CD14-positive monocyte (primary cell): ENCODE data around the gene MAP3K9. TPM values are rescaled to one million over a fixed set of nuclear protein-coding genes. Genes with fewer than 3 reads are reported as not detected.
"Not testable (repeated sequence)": the region's sequence is repeated elsewhere in the genome, so short reads cannot be mapped to it uniquely, and the experiment has no call there.

Experiments
- DNase-seq, 3 donors: peaks; one replicate each; pipeline ENCODE4 v3.0.0-alpha.2; 2011 to 2022
- H2AFZ ChIP-seq: 2 replicates; pipeline ENCODE4 v1.6.0; 2012; ENCODE audit warnings: mild to moderate bottlenecking, low read depth, low read length, inconsistent platforms; ENCODE audit not compliant: insufficient read depth, poor library complexity, severe bottlenecking
- H3K27ac ChIP-seq, 2 donors: 1 replicate in 1 of 2; 2 replicates in 1 of 2; pipeline ENCODE4 v1.5.1; 2012 to 2013; ENCODE audit warnings: low read length in 2 of 2, control low read depth in 1 of 2, inconsistent platforms in 1 of 2, low read depth in 1 of 2, mild to moderate bottlenecking in 1 of 2
- H3K27me3 ChIP-seq, 2 donors: one replicate each; pipeline versions ENCODE4 v1.6.0 to v1.6.1; 2011 to 2013; ENCODE audit warnings: low read length in 2 of 2; ENCODE audit not compliant: control insufficient read depth in 2 of 2, insufficient read depth in 2 of 2
- H3K36me3 ChIP-seq, 2 donors: replicated peaks in 1 of 2; 1 replicate in 1 of 2; 2 replicates in 1 of 2; pipeline versions ENCODE4 v1.5.1 to v1.6.1; 2012 to 2013; ENCODE audit warnings: low read length in 2 of 2, control low read depth in 1 of 2, inconsistent platforms in 1 of 2, mild to moderate bottlenecking in 1 of 2; ENCODE audit not compliant: insufficient read depth in 2 of 2, control insufficient read depth in 1 of 2
- H3K4me1 ChIP-seq, 2 donors: 1 replicate in 1 of 2; 2 replicates in 1 of 2; pipeline versions ENCODE4 v1.5.1 to v1.6.1; 2012 to 2013; ENCODE audit warnings: low read length in 2 of 2, control low read depth in 1 of 2, inconsistent platforms in 1 of 2, mild to moderate bottlenecking in 1 of 2, moderate library complexity in 1 of 2; ENCODE audit not compliant: insufficient read depth in 2 of 2, control insufficient read depth in 1 of 2
- H3K4me2 ChIP-seq: replicated peaks from 2 replicates; pipeline ENCODE3; 2012; ENCODE audit warnings: low read length, moderate library complexity, mild to moderate bottlenecking; ENCODE audit not compliant: poor library complexity, severe bottlenecking; ENCODE audit errors: extremely low read depth
- H3K4me3 ChIP-seq, 3 experiments: fragments of 200-600 bp in 1 of 3; sonication (generic) in 1 of 3; replicated peaks in 1 of 3; 1 replicate in 2 of 3; 2 replicates in 1 of 3; pipeline ENCODE4 v1.5.1; 2011 to 2013; ENCODE audit warnings: low read length in 3 of 3, mild to moderate bottlenecking in 3 of 3, control low read depth in 2 of 3, low read depth in 2 of 3, inconsistent platforms in 1 of 3, moderate library complexity in 1 of 3
- H3K79me2 ChIP-seq: 2 replicates; pipeline ENCODE4 v1.6.0; 2012; ENCODE audit warnings: mild to moderate bottlenecking, control low read depth, inconsistent platforms, low read length, moderate library complexity; ENCODE audit not compliant: insufficient read depth
- H3K9ac ChIP-seq: 2 replicates; pipeline ENCODE4 v1.6.0; 2017; ENCODE audit warnings: low read length, mild to moderate bottlenecking; ENCODE audit not compliant: insufficient read depth, poor library complexity, severe bottlenecking
- H3K9me3 ChIP-seq, 2 donors: replicated peaks in 1 of 2; 1 replicate in 1 of 2; 2 replicates in 1 of 2; pipeline versions ENCODE4 v1.5.1 to v1.6.1; 2012 to 2013; ENCODE audit warnings: low read length in 2 of 2, control low read depth in 1 of 2; ENCODE audit not compliant: control insufficient read depth in 1 of 2, insufficient read depth in 1 of 2
- H4K20me1 ChIP-seq: 2 replicates; pipeline ENCODE4 v1.6.0; 2012; ENCODE audit warnings: mild to moderate bottlenecking, low read length, control low read depth, moderate library complexity; ENCODE audit not compliant: insufficient read depth
- H3K27ac Mint-ChIP-seq, 7 donors: one replicate each; pipeline ENCODE4 v1.8.0; 2020; ENCODE audit warnings: mild to moderate bottlenecking in 7 of 7, mixed read lengths in 7 of 7, moderate library complexity in 6 of 7, inconsistent platforms in 2 of 7
- H3K27me3 Mint-ChIP-seq, 3 donors: one replicate each; pipeline ENCODE4 v1.8.0; 2021 to 2022; ENCODE audit warnings: low read depth in 3 of 3, mild to moderate bottlenecking in 3 of 3, mixed read lengths in 3 of 3, moderate library complexity in 3 of 3, inconsistent platforms in 1 of 3
- H3K36me3 Mint-ChIP-seq, 2 donors: one replicate each; pipeline ENCODE4 v1.8.0; 2020; ENCODE audit warnings: mixed read lengths in 2 of 2, inconsistent platforms in 1 of 2, mild to moderate bottlenecking in 1 of 2
- H3K4me1 Mint-ChIP-seq: one replicate; pipeline ENCODE4 v1.8.0; 2020; ENCODE audit warnings: mild to moderate bottlenecking, mixed read lengths
- H3K4me3 Mint-ChIP-seq, 2 donors: one replicate each; pipeline ENCODE4 v1.8.0; 2020; ENCODE audit warnings: mild to moderate bottlenecking in 2 of 2, mixed read lengths in 2 of 2, moderate library complexity in 1 of 2
- H3K9me3 Mint-ChIP-seq, 7 donors: one replicate each; pipeline ENCODE4 v1.8.0; 2020 to 2022; ENCODE audit warnings: mixed read lengths in 7 of 7, mild to moderate bottlenecking in 6 of 7, moderate library complexity in 6 of 7, inconsistent platforms in 2 of 7
- WGBS: methylation state at CpG from one replicate; pipeline ENCODE4 v1.1.5; 2013; ENCODE audit warnings: missing lambda C conversion rate; ENCODE audit not compliant: insufficient coverage; 5-methylcytosine and 5-hydroxymethylcytosine counted together
- intact Hi-C, 2 donors: fragments of 100-400 bp; cut with micrococcal nuclease; formaldehyde crosslinking; loops; one replicate each; pipeline versions ENCODE4 v1.15.0 to v1.15.1; 2023
- polyA plus RNA-seq, 3 donors: library from polyadenylated mRNA; depleted of rRNA in 1 of 3; unstranded in 2 of 3; stranded (reverse) in 1 of 3; fragments of 300-500 nt in 2 of 3; fragments of >200 nt in 1 of 3; fragmentation: Illumina TruSeq in 2 of 3; gene quantifications; 1 replicate in 2 of 3; 2 replicates in 1 of 3; pipeline ENCODE4 v1.2.3, GENCODE V29; 2012 to 2021
- TF ChIP-seq, protein P1 (sequence below): fragments of 200-600 bp; IDR thresholded peaks from one replicate; pipeline ENCODE4 v1.8.0; 2022; ENCODE audit warnings: antibody characterized with exemption, mild to moderate bottlenecking

MAP3K9 gene
- polyA plus RNA-seq, 3 donors = 0.01 TPM; not detected in 2

DNA sequence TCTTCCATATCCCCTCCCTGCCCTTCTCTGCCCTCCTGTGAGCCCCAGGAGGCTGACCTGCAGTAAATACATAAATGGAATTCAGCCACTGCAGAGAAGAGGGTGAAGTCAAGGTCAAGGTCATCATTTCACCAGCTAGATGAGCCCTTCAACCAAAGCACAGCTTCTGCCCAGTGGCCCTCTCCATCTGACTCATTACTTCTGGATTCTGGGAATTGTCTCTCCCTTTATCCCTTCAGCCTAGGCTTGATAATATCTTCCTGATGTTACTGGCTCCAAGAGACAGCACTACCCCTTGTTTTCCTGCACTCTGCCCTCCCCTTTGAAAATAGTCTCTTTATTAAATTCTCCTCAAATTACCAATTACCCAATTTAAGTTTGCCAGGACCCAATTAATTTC is 103.1 kb downstream of the MAP3K9 start:
- H3K9me3 Mint-ChIP-seq = no peaks in the 10 kb centered on the region
- no peak overlapping the region for H3K4me3 Mint-ChIP-seq
- H3K4me3 ChIP-seq = no peak overlapping the region
- H3K9ac ChIP-seq = no peak overlapping the region
- H3K4me2 ChIP-seq = no peak overlapping the region
- peaks cover 0 to 3% of the 10 kb centered on the region in 2 donors for H3K36me3 Mint-ChIP-seq
- H3K36me3 ChIP-seq = no peaks in the 10 kb centered on the region
- no peaks in the 10 kb centered on the region for H3K79me2 ChIP-seq
- DNase-seq = no peak
- H3K9me3 ChIP-seq = no peaks in the 10 kb centered on the region
- peaks cover 22% of the 10 kb centered on the region for H3K4me1 Mint-ChIP-seq
- no peak overlapping the region for H3K27ac Mint-ChIP-seq
- H3K27me3 Mint-ChIP-seq = peaks cover 3 to 10% (median 5%) of the 10 kb centered on the region in 3 donors
- no peak overlapping the region for H3K27ac ChIP-seq
- H3K27me3 ChIP-seq = no peaks in the 10 kb centered on the region
- H3K4me1 ChIP-seq = peaks cover 17 to 23% of the 10 kb centered on the region in 2 donors
- TF ChIP-seq, protein P1, sequence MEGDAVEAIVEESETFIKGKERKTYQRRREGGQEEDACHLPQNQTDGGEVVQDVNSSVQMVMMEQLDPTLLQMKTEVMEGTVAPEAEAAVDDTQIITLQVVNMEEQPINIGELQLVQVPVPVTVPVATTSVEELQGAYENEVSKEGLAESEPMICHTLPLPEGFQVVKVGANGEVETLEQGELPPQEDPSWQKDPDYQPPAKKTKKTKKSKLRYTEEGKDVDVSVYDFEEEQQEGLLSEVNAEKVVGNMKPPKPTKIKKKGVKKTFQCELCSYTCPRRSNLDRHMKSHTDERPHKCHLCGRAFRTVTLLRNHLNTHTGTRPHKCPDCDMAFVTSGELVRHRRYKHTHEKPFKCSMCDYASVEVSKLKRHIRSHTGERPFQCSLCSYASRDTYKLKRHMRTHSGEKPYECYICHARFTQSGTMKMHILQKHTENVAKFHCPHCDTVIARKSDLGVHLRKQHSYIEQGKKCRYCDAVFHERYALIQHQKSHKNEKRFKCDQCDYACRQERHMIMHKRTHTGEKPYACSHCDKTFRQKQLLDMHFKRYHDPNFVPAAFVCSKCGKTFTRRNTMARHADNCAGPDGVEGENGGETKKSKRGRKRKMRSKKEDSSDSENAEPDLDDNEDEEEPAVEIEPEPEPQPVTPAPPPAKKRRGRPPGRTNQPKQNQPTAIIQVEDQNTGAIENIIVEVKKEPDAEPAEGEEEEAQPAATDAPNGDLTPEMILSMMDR = no peak
- H2AFZ ChIP-seq = no peak overlapping the region
- intact Hi-C loops = no loop called here
- H4K20me1 ChIP-seq = no peaks in the 10 kb centered on the region

DNA sequence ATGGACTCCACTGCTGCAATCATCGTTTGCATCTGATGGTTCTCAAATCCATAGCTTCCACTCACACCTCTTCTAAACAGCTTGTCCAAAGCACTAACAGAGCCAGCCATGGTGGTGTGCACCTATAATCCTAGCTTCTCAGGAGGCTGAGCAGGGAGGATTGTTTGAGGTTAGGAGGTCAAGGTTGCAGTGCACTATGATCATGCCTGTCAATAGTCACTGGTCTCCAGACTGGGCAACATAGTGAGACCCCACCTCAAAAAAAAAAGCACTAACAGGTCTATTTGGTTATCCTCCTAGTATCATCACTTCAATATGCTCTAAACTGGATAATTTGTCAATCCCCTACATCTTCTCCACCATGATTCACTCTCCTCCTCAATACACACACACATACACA is 104.4 kb downstream of the MAP3K9 start:
- TF ChIP-seq, protein P1 = no peak
- no peak for DNase-seq
- WGBS = no CpG with 5 or more reads among the region's 1 CpG
- H3K4me3 Mint-ChIP-seq = no peak overlapping the region
- H3K9me3 ChIP-seq = no peaks in the 10 kb centered on the region
- no peak overlapping the region for H3K4me2 ChIP-seq
- H3K27me3 Mint-ChIP-seq = peaks cover 3 to 9% (median 5%) of the 10 kb centered on the region in 3 donors
- H3K4me3 ChIP-seq = no peak overlapping the region
- H3K4me1 ChIP-seq = peaks cover 29 to 36% of the 10 kb centered on the region in 2 donors
- peaks cover 32% of the 10 kb centered on the region for H3K4me1 Mint-ChIP-seq
- no peak overlapping the region for H2AFZ ChIP-seq
- H3K79me2 ChIP-seq = no peaks in the 10 kb centered on the region
- no peak overlapping the region for H3K27ac ChIP-seq
- no peaks in the 10 kb centered on the region for H3K27me3 ChIP-seq
- no peak overlapping the region for H3K9ac ChIP-seq
- no peaks in the 10 kb centered on the region for H4K20me1 ChIP-seq
- peaks cover 0 to 3% of the 10 kb centered on the region in 2 donors for H3K36me3 Mint-ChIP-seq
- H3K36me3 ChIP-seq = no peaks in the 10 kb centered on the region
- H3K27ac Mint-ChIP-seq = peak overlapping the region in 1 of 7 donors; percentile 42
- no peaks in the 10 kb centered on the region for H3K9me3 Mint-ChIP-seq
- intact Hi-C loops = no loop called here

DNA sequence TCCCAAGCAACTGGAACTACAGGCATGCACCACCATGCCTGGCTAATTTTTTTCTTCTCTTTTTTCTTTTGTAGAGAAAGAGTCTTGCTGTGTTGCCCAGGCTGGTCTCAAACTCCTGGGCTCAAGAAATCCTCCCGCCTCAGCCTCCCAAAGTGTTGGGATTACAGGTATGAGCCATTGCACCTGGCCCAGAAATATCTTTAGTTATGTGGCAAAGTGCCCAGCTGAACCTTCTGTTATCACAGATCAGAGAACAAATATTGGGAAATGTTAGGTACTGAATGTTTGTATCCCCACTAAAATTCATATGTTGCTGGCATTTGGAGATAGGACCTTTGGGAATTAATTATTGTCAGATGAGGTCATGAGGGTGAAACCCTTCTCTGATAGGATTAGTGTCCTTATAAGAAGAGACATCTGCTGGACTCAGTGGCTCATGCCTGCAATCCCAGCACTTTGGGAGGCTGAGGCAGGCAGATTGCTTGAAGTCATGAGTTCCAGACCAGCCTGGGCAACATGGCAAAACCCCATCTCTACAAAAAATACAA is 105.6 kb downstream of the MAP3K9 start:
- H3K4me1 ChIP-seq = peaks cover 41 to 48% of the 10 kb centered on the region in 2 donors
- H3K36me3 ChIP-seq, H3K4me2 ChIP-seq, H3K4me3 ChIP-seq, H3K27me3 Mint-ChIP-seq, DNase-seq, H3K9me3 ChIP-seq, H2AFZ ChIP-seq, intact Hi-C loops, H4K20me1 ChIP-seq, H3K36me3 Mint-ChIP-seq, H3K27me3 ChIP-seq, H3K9me3 Mint-ChIP-seq, H3K4me3 Mint-ChIP-seq, H3K79me2 ChIP-seq, H3K27ac Mint-ChIP-seq, H3K9ac ChIP-seq, H3K27ac ChIP-seq: not testable (repeated sequence)
- H3K4me1 Mint-ChIP-seq = peaks cover 45% of the 10 kb centered on the region
- no CpG with 5 or more reads among the region's 1 CpG for WGBS
